GM12892 (cell line): ENCODE results near the gene NEDD8.

ENCODE experiments used
- POLR2AphosphoS5 ChIP-seq: IDR thresholded peaks from 2 replicates; pipeline ENCODE4 v1.6.1; 2011; ENCODE audit warnings: low read depth, low read length, control low read depth
- TAF1 ChIP-seq: IDR thresholded peaks from 2 replicates; pipeline ENCODE4 v1.6.1; 2011; ENCODE audit warnings: low read depth, mild to moderate bottlenecking, control low read depth, low read length, borderline replicate concordance

- TF ChIP-seq TAF1 (no peak), POLR2AphosphoS5 (peak; percentile 86)
Measured at GRCh38 chr14:24167469-24168114, 64.6 kb downstream of the NEDD8 start.
